Spinal cord (tissue), 10 donors: ENCODE measurements around the gene MID1IP1. TPM values are rescaled to one million over a fixed set of nuclear protein-coding genes. Genes with fewer than 3 reads are reported as not detected.
A peak's percentile ranks its signal among the peaks of the same experiment; 100 is the strongest.

Experiments used
- DNase-seq, 6 donors: peaks; one replicate each; pipeline versions ENCODE4 v3.0.0 to v3.0.0-alpha.2; 2013 to 2015; ENCODE audit warnings: low spot score in 6 of 6, low read depth in 4 of 6
- H3K27ac ChIP-seq: one replicate; pipeline ENCODE4 v1.5.1; 2013; ENCODE audit warnings: low read depth, low read length, control low read depth
- H3K27me3 ChIP-seq: one replicate; pipeline ENCODE4 v1.6.1; 2013; ENCODE audit warnings: low read length; ENCODE audit not compliant: control insufficient read depth, insufficient read depth
- H3K36me3 ChIP-seq: one replicate; pipeline ENCODE4 v1.6.1; 2013; ENCODE audit warnings: low read length; ENCODE audit not compliant: control insufficient read depth, insufficient read depth
- H3K4me1 ChIP-seq: one replicate; pipeline ENCODE4 v1.6.1; 2013; ENCODE audit warnings: low read length; ENCODE audit not compliant: control insufficient read depth, insufficient read depth
- H3K4me3 ChIP-seq: one replicate; pipeline ENCODE4 v1.5.1; 2013; ENCODE audit warnings: low read depth, low read length, control low read depth
- H3K9me3 ChIP-seq: one replicate; pipeline ENCODE4 v1.6.1; 2013; ENCODE audit warnings: low read length; ENCODE audit not compliant: control insufficient read depth, insufficient read depth
- WGBS: methylation state at CpG from one replicate; pipeline ENCODE4 v1.1.5; 2013; ENCODE audit warnings: missing lambda C conversion rate; ENCODE audit not compliant: insufficient coverage; 5-methylcytosine and 5-hydroxymethylcytosine counted together
- polyA plus RNA-seq, 2 donors: library from polyadenylated mRNA; unstranded; fragments of 120-200 nt; gene quantifications; one replicate each; pipeline ENCODE4 v1.2.1, GENCODE V29; 2013; ENCODE audit not compliant: insufficient read length in 2 of 2
- total RNA-seq, 2 donors: library from RNA; depleted of rRNA in 1 of 2; stranded (reverse); fragments of 120-200 nt in 1 of 2; fragments of >200 nt in 1 of 2; gene quantifications; one replicate each; pipeline versions ENCODE4 v1.2.3 to v1.2.4, GENCODE V29; 2013 to 2014
- donor health status: healthy.

The MID1IP1 gene
- total and polyA plus RNA-seq, 4 donors, result 43.8 to 65.6 (median 52.9) TPM

DNA sequence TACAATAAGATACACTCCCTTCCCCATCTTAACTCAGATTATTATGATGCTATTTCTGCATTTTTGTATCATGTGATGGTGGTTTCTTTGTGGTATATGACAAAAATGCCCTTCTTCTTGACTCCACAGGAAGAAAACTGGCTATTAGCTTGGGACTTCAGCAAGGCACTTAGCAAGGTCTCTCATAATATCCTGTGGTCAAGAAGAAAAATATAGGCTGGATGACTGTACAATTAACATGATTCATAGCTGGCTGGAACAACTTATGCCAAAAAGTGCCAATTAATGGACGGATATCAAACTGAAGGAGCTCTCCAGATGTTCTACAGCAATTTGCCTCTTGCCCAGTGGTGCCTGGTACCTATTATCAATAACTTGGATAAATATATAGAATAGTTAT lies 2.3 kb upstream of the MID1IP1 start:
- no peaks in the 10 kb centered on the region for H3K9me3 ChIP-seq
- no peak overlapping the region for H3K4me3 ChIP-seq
- peaks cover 13% of the 10 kb centered on the region for H3K4me1 ChIP-seq
- no peaks in the 10 kb centered on the region for H3K27me3 ChIP-seq
- H3K27ac ChIP-seq, result no peak overlapping the region
- WGBS, result no CpG with 5 or more reads among the region's 1 CpG
- H3K36me3 ChIP-seq, result no peaks in the 10 kb centered on the region
- no peak for DNase-seq

DNA sequence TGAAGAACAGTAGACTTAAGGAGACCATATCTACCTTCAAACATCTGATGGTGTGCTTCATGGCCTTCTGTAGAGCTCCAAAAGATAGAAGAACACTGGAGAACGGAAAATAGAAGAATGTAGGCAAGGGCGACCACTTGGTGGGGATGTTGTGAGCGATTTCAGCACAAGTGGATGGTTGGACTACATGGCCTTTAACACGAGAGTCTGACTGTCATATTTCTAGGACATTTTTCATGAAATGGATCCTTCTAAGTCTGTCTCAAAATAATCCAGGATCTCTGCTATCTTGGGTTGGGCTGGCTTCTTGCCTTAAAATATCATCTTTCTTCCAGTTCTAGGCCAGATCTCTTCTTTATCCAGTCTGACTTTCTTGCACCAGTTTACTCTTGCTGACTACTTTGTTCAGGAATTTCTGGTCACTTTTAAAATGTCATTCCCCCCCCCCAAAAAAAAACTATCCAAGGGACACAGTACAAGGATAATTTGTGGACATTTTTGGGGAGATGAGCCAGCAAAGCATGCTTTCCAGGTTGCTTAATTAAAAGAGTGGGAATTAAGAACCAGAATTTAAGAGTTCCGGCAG lies 1.2 kb upstream of the MID1IP1 start:
- peak in 1 of 6 donors; percentile 58 for DNase-seq
- no peaks in the 10 kb centered on the region for H3K27me3 ChIP-seq

DNA sequence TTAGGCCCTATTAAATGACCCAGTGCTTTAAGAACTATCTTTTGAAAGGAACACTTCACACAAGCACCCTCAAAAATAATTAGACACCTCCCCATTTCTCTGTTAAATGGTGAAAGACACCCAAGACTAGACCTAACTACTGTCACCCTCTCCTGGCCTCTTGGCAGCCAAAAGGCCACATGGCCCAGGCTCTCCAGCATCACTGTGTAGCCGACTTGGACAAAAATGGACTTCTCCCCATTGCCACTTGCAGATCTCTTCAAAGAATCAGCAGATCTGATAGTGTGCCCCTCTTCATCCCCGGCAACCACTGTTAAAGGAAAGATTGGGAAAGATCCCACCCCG lies 2.0 kb downstream of the MID1IP1 start:
- DNase-seq, result peak in 1 of 6 donors; percentile 9
- Histone ChIP-seq H3K4me1 (peaks cover 13% of the 10 kb centered on the region), H3K27me3 (no peaks in the 10 kb centered on the region), H3K4me3 (peak overlapping the region; percentile 79), H3K36me3 (no peaks in the 10 kb centered on the region), H3K9me3 (no peaks in the 10 kb centered on the region), H3K27ac (peak overlapping the region; percentile 94)
- WGBS, result 41% methylated on average over 3 of the region's 3 CpGs

More for the DNA sequence above, 1.2 kb upstream of the MID1IP1 start:
- no peaks in the 10 kb centered on the region for H3K9me3 ChIP-seq
- no peaks in the 10 kb centered on the region for H3K36me3 ChIP-seq
- no peak overlapping the region for H3K4me3 ChIP-seq
- peaks cover 13% of the 10 kb centered on the region for H3K4me1 ChIP-seq
- 73% methylated on average over 4 of the region's 5 CpGs for WGBS
- no peak overlapping the region for H3K27ac ChIP-seq

DNA sequence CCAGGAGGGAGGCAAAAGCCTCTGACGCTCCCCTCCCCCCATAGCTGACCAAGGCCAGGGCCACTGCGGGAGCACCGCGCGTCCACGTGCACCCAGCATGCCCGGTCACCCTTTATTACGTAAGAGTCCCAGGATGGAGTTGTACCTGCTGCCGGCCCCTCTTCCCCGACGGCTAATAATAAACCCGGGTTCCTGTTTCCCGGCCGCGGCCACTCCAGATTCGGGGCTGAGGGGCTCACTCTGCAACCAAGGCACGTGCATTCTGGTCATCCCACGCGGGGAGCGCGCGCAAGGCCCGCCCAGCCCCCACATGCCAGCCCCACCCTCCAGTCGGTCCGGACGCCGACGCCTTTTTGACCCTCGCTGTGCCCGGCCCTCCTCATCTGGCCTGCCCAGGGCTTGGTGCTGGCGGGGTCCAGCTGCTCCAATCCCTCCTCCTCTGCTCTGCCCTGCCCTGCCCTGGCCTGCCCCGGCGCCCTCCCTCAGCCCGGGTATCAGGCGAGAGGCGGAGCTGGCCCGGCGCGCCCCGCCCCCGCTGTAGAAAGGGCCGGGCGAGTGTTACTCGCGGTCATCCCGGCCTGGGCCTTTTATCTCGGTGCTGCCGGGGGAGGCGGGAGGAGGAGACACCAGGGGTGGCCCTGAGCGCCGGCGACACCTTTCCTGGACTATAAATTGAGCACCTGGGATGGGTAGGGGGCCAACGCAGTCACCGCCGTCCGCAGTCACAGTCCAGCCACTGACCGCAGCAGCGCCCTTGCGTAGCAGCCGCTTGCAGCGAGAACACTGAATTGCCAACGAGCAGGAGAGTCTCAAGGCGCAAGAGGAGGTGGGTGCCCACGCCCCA lies 2.6 kb downstream of the MID1IP1 start:
- DNase-seq, result peak in 4 of 6 donors; percentile 43 to 83 (median 66)
- H3K4me1 ChIP-seq, result peaks cover 13% of the 10 kb centered on the region
- peak overlapping the region; percentile 79 for H3K4me3 ChIP-seq
- H3K27me3 ChIP-seq, result no peaks in the 10 kb centered on the region
- no peaks in the 10 kb centered on the region for H3K9me3 ChIP-seq
- H3K36me3 ChIP-seq, result no peaks in the 10 kb centered on the region
- WGBS, result 25% methylated on average over 62 of the region's 64 CpGs
- H3K27ac ChIP-seq, result peak overlapping the region; percentile 94

DNA sequence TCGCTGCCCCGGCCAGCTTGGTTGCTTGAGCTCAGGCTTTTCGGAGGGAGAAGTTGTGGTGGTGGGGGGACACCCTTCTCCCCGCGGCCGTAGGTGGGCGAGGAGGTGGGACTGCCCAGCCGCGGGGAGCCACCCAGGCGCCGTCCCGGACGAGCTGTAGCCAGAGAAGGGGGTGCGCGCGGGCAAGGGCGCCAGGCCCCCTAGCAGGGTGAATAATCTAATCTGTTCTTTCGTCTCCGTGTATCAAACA lies 3.1 kb downstream of the MID1IP1 start:
- Histone ChIP-seq H3K27ac (peak overlapping the region; percentile 94), H3K4me3 (peak overlapping the region; percentile 79), H3K27me3 (no peaks in the 10 kb centered on the region), H3K36me3 (no peaks in the 10 kb centered on the region), H3K9me3 (no peaks in the 10 kb centered on the region), H3K4me1 (peaks cover 13% of the 10 kb centered on the region)
- DNase-seq, result peak in 1 of 6 donors; percentile 34
- 21% methylated on average over 19 of the region's 19 CpGs for WGBS

DNA sequence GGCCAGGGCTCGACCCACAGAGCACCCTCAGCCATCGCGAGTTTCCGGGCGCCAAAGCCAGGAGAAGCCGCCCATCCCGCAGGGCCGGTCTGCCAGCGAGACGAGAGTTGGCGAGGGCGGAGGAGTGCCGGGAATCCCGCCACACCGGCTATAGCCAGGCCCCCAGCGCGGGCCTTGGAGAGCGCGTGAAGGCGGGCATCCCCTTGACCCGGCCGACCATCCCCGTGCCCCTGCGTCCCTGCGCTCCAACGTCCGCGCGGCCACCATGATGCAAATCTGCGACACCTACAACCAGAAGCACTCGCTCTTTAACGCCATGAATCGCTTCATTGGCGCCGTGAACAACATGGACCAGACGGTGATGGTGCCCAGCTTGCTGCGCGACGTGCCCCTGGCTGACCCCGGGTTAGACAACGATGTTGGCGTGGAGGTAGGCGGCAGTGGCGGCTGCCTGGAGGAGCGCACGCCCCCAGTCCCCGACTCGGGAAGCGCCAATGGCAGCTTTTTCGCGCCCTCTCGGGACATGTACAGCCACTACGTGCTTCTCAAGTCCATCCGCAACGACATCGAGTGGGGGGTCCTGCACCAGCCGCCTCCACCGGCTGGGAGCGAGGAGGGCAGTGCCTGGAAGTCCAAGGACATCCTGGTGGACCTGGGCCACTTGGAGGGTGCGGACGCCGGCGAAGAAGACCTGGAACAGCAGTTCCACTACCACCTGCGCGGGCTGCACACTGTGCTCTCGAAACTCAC lies 3.6 kb downstream of the MID1IP1 start:
- Histone ChIP-seq H3K27ac (peak overlapping the region; percentile 94), H3K36me3 (no peaks in the 10 kb centered on the region), H3K4me1 (peaks cover 13% of the 10 kb centered on the region), H3K4me3 (peak overlapping the region; percentile 79), H3K27me3 (no peaks in the 10 kb centered on the region), H3K9me3 (no peaks in the 10 kb centered on the region)
- peak in 3 of 6 donors; percentile 29 to 57 (median 52) for DNase-seq
- WGBS, result 25% methylated on average over 66 of the region's 66 CpGs

DNA sequence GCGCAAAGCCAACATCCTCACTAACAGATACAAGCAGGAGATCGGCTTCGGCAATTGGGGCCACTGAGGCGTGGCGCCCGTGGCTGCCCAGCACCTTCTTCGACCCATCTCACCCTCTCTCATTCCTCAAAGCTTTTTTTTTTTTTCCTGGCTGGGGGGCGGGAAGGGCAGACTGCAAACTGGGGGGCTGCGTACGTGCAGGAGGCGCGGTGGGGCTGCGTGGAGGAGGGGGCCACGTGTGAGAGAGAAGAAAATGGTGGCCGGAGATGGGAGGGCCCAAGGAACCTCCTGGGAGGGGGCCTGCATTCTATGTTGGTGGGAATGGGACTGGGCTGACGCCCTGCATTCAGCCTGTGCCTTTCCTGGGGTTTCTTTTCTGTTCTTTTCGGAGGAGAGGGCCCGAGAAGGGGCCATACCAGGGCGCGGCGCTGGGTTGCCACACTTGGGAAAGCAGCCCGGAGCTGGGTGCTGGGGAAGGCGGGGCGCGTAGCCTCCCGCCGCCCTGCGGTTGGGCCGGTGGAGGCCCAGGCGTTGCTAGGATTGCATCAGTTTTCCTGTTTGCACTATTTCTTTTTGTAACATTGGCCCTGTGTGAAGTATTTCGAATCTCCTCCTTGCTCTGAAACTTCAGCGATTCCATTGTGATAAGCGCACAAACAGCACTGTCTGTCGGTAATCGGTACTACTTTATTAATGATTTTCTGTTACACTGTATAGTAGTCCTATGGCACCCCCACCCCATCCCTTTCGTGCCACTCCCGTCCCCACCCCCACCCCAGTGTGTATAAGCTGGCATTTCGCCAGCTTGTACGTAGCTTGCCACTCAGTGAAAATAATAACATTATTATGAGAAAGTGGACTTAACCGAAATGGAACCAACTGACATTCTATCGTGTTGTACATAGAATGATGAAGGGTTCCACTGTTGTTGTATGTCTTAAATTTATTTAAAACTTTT lies 4.5 kb downstream of the MID1IP1 start:
- no peaks in the 10 kb centered on the region for H3K27me3 ChIP-seq
- DNase-seq, result peak in 3 of 6 donors; percentile 22 to 67 (median 55)

DNA sequence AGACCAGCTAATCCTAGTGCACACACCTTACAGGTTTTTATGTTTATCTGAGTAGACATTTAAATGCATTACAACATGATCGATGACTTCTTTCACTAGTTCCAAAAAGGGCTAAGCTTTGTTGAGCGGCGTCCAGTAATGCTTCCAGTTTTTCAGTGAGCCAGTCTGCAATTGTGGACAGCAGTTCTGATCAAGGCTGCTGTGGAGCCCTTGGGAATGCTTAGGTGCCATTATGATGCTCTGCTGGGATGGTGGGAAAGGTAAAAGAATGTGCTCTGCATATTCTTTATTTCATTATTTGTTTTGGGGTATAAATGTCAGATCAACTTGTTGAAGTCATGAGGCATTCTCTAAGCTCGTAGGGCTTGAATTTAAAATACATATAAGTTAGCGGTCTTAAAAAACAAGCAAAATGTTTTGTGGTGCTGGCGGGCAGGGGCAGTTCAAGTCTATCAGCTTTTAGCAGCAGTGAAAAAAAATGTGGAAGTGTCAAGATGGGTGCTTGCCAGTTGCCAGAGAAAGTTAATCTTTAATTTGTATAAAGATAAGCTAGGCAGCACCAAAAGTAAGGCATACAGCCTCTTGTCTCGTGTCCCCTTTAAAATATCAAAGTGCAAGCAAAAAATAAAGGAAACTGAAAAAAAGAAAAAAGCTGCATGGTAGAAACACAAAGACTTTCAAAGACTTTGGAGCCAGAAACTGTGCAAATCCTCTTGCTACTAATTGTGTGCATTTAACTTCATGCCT lies 5.8 kb downstream of the MID1IP1 start:
- WGBS, result 43% methylated on average over 5 of the region's 7 CpGs
- H3K27ac ChIP-seq, result peak overlapping the region; percentile 19
- no peaks in the 10 kb centered on the region for H3K27me3 ChIP-seq
- H3K4me1 ChIP-seq, result peaks cover 7% of the 10 kb centered on the region
- H3K9me3 ChIP-seq, result no peaks in the 10 kb centered on the region
- H3K4me3 ChIP-seq, result peak overlapping the region; percentile 79
- DNase-seq, result peak in 1 of 6 donors; percentile 17
- no peaks in the 10 kb centered on the region for H3K36me3 ChIP-seq

More for the DNA sequence above, 4.5 kb downstream of the MID1IP1 start:
- Histone ChIP-seq H3K36me3 (no peaks in the 10 kb centered on the region), H3K4me3 (peak overlapping the region; percentile 79), H3K27ac (peak overlapping the region; percentile 94), H3K4me1 (peaks cover 11% of the 10 kb centered on the region), H3K9me3 (no peaks in the 10 kb centered on the region)
- WGBS, result 31% methylated on average over 28 of the region's 41 CpGs
